ENCODE results near the gene CHST11.

The CHST11 gene

DNA sequence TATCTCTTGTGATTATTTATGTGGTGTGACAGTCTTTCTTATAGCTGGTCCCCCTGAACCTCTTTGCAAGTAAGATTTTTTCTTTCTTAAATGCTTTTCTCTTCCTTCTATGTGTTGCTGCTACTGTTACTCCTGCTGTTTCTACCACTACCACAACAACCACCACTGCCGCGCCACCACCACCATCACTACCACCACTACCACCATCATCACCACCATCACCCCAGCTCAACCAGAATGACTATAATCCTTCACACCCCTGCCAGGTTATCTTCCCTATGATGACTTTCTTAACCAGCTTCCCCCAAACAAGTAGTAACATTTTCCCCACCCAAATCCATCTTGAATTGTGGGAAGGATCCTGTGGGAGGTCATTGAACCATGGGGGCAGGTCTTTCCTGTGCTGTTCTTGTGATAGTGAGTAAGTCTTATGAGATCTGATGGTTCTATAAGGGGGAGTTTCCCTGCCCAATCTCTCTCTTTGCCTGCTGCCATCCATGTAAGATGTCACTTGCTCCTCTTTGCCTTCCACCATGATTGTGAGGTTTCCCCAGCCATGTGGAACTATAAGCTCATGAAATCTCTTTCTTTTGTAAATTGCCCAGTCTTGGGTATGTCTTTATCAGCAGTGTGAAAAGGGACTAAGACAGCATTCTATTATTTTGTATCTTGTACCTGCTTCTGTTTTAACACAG lies 52.2 kb downstream of the CHST11 start:
- H3K4me3 ChIP-seq (ENCODE audit: low read length) = no peak overlapping the region
- TF ChIP-seq CTCF (conservative IDR thresholded peaks at IDR 0.05; ENCODE audit: low read length) = no peak
- DNase-seq (ENCODE audit: low read depth) = no peak

DNA sequence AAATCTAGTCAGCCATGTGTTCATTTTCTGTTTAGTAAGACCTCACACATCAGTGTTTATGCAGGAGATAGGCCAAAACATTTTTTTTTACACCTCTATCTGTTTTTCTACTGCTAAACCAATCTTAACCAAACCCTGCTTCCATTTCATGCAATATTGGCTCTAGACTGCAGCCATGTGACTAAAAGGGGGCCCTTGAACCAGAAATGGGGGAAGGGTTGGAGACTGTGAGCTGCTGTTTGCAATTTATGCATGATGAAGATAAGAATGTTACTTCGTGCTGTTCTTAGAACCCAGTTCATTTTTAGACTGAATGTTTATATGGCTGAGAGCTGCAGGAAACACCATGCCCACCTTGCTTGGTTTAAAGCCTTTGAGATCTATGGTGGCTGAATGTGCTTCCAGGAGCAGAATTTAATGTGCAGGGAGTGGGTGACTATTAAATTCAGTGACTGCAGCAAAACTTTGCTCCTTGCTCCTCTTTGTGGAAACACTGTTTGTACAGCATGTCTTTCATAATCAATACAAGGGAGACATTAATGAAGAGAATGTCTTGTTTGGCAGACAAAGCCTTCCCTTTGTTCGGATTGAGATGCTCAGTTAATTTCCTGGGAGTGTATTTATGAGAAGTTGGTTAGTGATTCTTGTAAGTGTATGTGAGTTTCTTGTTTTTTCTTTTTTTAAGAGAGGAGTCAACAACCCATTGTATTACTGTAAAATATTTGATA lies 53.6 kb downstream of the CHST11 start:
- no peak overlapping the region for H3K4me3 ChIP-seq (ENCODE audit: low read length)
- TF ChIP-seq CTCF (conservative IDR thresholded peaks at IDR 0.05; ENCODE audit: low read length) = no peak
- DNase-seq (ENCODE audit: low read depth) = no peak

DNA sequence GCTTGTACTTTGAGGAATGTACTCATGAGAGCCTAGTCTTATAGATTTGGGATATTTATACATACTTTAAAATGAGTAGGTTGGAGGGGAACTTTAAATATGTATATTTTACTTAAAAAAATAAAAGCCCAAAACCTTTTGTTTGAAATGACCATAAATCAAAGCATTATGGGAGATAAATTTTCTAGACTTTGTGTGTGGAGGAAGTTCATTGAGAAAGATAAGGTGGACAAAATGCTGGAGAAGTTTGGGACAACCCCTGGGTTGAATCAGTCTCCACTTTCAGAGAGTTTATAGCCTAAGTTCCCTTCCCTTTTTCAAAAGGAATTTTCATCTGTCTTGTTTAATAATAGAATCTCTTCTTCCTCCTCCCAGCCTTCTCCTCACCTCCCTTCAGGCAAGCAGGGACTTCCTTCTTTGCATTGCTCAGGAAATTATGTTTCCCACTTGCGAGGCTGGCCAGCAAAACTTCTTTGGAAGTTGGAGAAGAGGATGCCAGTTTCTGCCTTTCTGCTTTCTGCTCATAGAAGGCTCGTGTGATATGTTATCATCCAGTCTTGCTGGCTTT lies 54.2 kb downstream of the CHST11 start:
- TF ChIP-seq CTCF (conservative IDR thresholded peaks at IDR 0.05; ENCODE audit: low read length) = no peak
- no peak for DNase-seq (ENCODE audit: low read depth)
- H3K4me3 ChIP-seq (ENCODE audit: low read length) = no peak overlapping the region

DNA sequence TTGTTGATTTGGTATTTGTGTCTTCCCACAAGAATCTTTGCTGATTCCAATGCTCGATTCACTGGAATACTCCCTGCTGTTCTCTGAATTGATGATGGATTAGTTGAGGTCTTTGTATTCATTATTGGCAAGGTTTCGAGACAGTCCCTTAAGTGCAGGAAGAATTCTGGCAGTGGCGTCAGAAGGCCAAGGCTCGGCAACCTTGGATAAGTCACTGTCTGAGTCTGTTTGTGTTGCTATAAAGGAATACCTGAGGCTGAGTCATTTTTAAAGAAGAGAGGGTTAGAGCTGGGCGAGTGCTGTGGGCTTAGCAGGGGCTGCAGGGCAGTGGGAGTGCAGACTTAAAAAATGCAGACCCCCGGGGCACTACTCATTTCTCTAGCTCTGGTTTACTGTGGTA lies 56.9 kb downstream of the CHST11 start:
- DNase-seq (ENCODE audit: low read depth) = no peak
- no peak for TF ChIP-seq CTCF (conservative IDR thresholded peaks at IDR 0.05; ENCODE audit: low read length)
- H3K4me3 ChIP-seq (ENCODE audit: low read length) = no peak overlapping the region

GRCh38 chr12:104514092-104514810 lies 57.5 kb downstream of the CHST11 start:
- H3K4me3 ChIP-seq (ENCODE audit: low read length) = no peak overlapping the region
- no peak for DNase-seq (ENCODE audit: low read depth)
- TF ChIP-seq CTCF (conservative IDR thresholded peaks at IDR 0.05; ENCODE audit: low read length) = no peak

GRCh38 chr12:104515899-104516298 lies 59.2 kb downstream of the CHST11 start:
- H3K4me3 ChIP-seq (ENCODE audit: low read length) = no peak overlapping the region
- DNase-seq (ENCODE audit: low read depth) = no peak
- TF ChIP-seq CTCF (conservative IDR thresholded peaks at IDR 0.05; ENCODE audit: low read length) = no peak

Data from AG10803 (cell line).